Gastrocnemius medialis (tissue), 4 donors: Measurements from ENCODE around the gene MRPS25.

Source experiments
- CTCF ChIP-seq, 5 experiments: fragments of 450-650 bp in 3 of 5; fragments of 200-600 bp in 2 of 5; sonication (generic) in 2 of 5; IDR thresholded peaks in 4 of 5; conservative IDR thresholded peaks in 1 of 5; 1 replicate in 4 of 5; 2 replicates in 1 of 5; pipeline ENCODE4 v1.5.1; 2016 to 2019; ENCODE audit warnings: antibody characterized with exemption in 5 of 5, mild to moderate bottlenecking in 3 of 5, moderate library complexity in 3 of 5
- POLR2A ChIP-seq, 2 donors: fragments of 450-650 bp; IDR thresholded peaks; one replicate each; pipeline ENCODE4 v1.6.1; 2017; ENCODE audit warnings: antibody characterized with exemption in 2 of 2, mild to moderate bottlenecking in 2 of 2, moderate library complexity in 2 of 2

DNA sequence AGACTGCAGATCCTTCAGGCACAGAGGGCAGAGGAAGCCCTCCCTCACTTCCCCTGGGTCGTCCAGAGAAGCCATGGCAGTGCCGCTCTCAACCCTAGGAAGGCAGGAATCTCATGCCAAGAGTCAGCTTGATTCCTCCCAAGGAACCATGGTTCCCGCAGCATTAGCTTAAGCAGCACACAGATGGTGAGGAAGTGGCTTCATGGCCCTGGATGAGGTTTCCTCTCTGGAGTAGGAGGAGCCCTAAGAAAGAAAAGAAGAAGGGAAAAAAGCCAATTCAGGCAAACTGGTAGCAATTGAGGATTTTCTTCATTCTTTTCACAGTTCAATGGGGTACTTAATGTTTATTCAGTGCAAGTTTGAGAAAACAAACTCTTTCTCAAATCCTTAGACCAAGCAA lies 30.9 kb upstream of the MRPS25 start:
- no peak for TF ChIP-seq CTCF (IDR thresholded peaks at IDR 0.05 in 4 of 5, conservative IDR thresholded peaks at IDR 0.05 in 1 of 5)
- no peak for TF ChIP-seq POLR2A (IDR thresholded peaks at IDR 0.05)
